GM12878 (cell line): ENCODE measurements around the gene GGACT. TPM values are rescaled to one million over a fixed set of nuclear protein-coding genes. Genes with fewer than 3 reads are reported as not detected.

Experiments
- ATAC-seq: fragments of 200-7000 bp; cut with Tn5 transposase; 3 replicates; pipeline ENCODE4 v1.9.1; 2020; ENCODE audit warnings: mild to moderate bottlenecking, moderate library complexity
- BruUV-seq: library from RNA; stranded (reverse); fragments of 400-500 nt; replicated peaks from 2 replicates; lab custom pipeline; 2021; lab: Mats Ljungman, UMichigan
- CTCF ChIA-PET: fragments of 300-600 bp; sonication (Branson Sonifier 250); formaldehyde crosslinking; extraction: SDS; loops from one replicate; lab custom pipeline; 2021; ENCODE audit warnings: inconsistent platforms; lab: Yijun Ruan, JAX
- POLR2A ChIA-PET: fragments of 350-600 bp; formaldehyde crosslinking; extraction: SDS; loops from one replicate; lab custom pipeline; 2021; ENCODE audit warnings: inconsistent platforms; lab: Charles Lee
- RAD21 ChIA-PET: fragments of 300-600 bp; sonication (Branson Sonifier 250); formaldehyde crosslinking; loops from one replicate; lab custom pipeline; 2023; ENCODE audit warnings: antibody characterized with exemption; ENCODE audit not compliant: unreplicated experiment; lab: Charles Lee
- SMC1A ChIA-PET: fragments of 300-600 bp; sonication (Branson Sonifier 250); formaldehyde crosslinking; loops from one replicate; lab custom pipeline; 2023; ENCODE audit not compliant: unreplicated experiment, uncharacterized antibody; lab: Charles Lee
- DNase-seq: peaks from one replicate; pipeline ENCODE4 v3.0.0-alpha.2; 2011; ENCODE audit warnings: low read depth, low spot score
- FAIRE-seq: peaks from 3 replicates; lab custom pipeline; 2011; peaks lifted over from hg19 to GRCh38; lab: Jason Lieb, UNC
- H2AFZ ChIP-seq: 2 replicates; pipeline ENCODE4 v1.6.0; 2011; ENCODE audit warnings: low read depth, low read length, control low read depth; ENCODE audit not compliant: control insufficient read depth
- H3K27ac ChIP-seq: 2 replicates; pipeline ENCODE4 v1.5.1; 2011; ENCODE audit warnings: control low read depth; ENCODE audit not compliant: control insufficient read depth, insufficient read depth
- H3K27me3 ChIP-seq, 2 experiments: replicated peaks in 1 of 2; 2 replicates each; pipeline versions ENCODE4 v1.6.0 to v1.6.1; 2011; ENCODE audit warnings: low read length in 1 of 2; ENCODE audit not compliant: control insufficient read depth in 2 of 2, insufficient read depth in 2 of 2
- H3K36me3 ChIP-seq, 2 experiments: 2 replicates each; pipeline ENCODE4 v1.5.1; 2011; ENCODE audit warnings: low read length in 1 of 2; ENCODE audit not compliant: control insufficient read depth in 2 of 2, insufficient read depth in 2 of 2
- H3K4me1 ChIP-seq: 2 replicates; pipeline ENCODE4 v1.6.1; 2011; ENCODE audit warnings: mild to moderate bottlenecking, low read length, moderate library complexity, mixed read lengths; ENCODE audit not compliant: control insufficient read depth, insufficient read depth
- H3K4me2 ChIP-seq: 2 replicates; pipeline ENCODE4 v1.6.0; 2011; ENCODE audit warnings: control low read depth; ENCODE audit not compliant: control insufficient read depth, insufficient read depth
- H3K4me3 ChIP-seq: fragments of 200-600 bp; sonication (generic); 2 replicates; pipeline ENCODE4 v1.5.1; 2016
- H3K79me2 ChIP-seq: 2 replicates; pipeline ENCODE4 v1.6.0; 2011; ENCODE audit warnings: low read length; ENCODE audit not compliant: control insufficient read depth, insufficient read depth
- H3K9ac ChIP-seq: 2 replicates; pipeline ENCODE4 v1.8.0; 2011; ENCODE audit warnings: low read length, control low read depth, mixed read lengths; ENCODE audit not compliant: control insufficient read depth, insufficient read depth
- H3K9me3 ChIP-seq: replicated peaks from 3 replicates; pipeline ENCODE4 v1.5.1; 2011; ENCODE audit warnings: mild to moderate bottlenecking, low read length; ENCODE audit not compliant: control insufficient read depth, insufficient read depth
- H4K20me1 ChIP-seq: 2 replicates; pipeline ENCODE4 v1.6.0; 2011; ENCODE audit not compliant: control insufficient read depth, insufficient read depth
- BCL3 ChIP-seq: IDR thresholded peaks from 2 replicates; pipeline ENCODE4 v1.6.1; 2011; ENCODE audit warnings: borderline replicate concordance, low read depth, mild to moderate bottlenecking, moderate library complexity, low read length; ENCODE audit not compliant: insufficient read depth, poor library complexity, severe bottlenecking
- CEBPB ChIP-seq, 2 experiments: fragments of 150-350 bp in 1 of 2; IDR thresholded peaks; 2 replicates each; pipeline ENCODE4 v1.6.1; 2012 to 2014; ENCODE audit warnings: low read depth in 2 of 2, low read length in 2 of 2, borderline replicate concordance in 1 of 2, inconsistent platforms in 1 of 2
- EZH2 ChIP-seq: IDR thresholded peaks from 2 replicates; pipeline ENCODE4 v1.6.1; 2012; ENCODE audit warnings: low read depth, mild to moderate bottlenecking, control low read depth, inconsistent platforms, low read length, borderline replicate concordance; ENCODE audit not compliant: control insufficient read depth
- NR2C1 ChIP-seq: fragments of 450-650 bp; IDR thresholded peaks from 2 replicates; pipeline ENCODE4 v1.6.1; 2017; ENCODE audit warnings: antibody characterized with exemption, mild to moderate bottlenecking, moderate library complexity
- WGBS: methylation state at CpG from one replicate; pipeline ENCODE4 v1.1.6; 2016; ENCODE audit warnings: low lambda C conversion rate; ENCODE audit not compliant: insufficient replicate concordance, insufficient coverage; ENCODE audit errors: missing lambda C conversion rate; 5-methylcytosine and 5-hydroxymethylcytosine counted together
- in situ Hi-C: fragments of 300-500 bp; cut with MboI; formaldehyde crosslinking; loops from 9 replicates; pipeline ENCODE4 v1.14.3; 2018; ENCODE audit warnings: mixed read lengths
- intact Hi-C: fragments of 100-400 bp; cut with micrococcal nuclease; formaldehyde crosslinking; loops from one replicate; pipeline ENCODE4 v1.14.2; 2022; ENCODE audit not compliant: unreplicated experiment
- polyA plus RNA-seq, 11 experiments: library from polyadenylated mRNA; depleted of rRNA in 4 of 11; unstranded in 6 of 11; stranded (reverse) in 5 of 11; fragments of >200 nt; fragmentation: Nextera tagmentation in 4 of 11; fragmentation: Illumina TruSeq in 1 of 11; extraction: Ambion mirVana in 4 of 11; extraction: Trizol in 1 of 11; gene quantifications; 1 replicate in 1 of 11; 2 replicates in 10 of 11; pipeline versions ENCODE4 v1.2.1 to v1.2.3, GENCODE V29; 2011 to 2016; ENCODE audit warnings: inconsistent platforms in 2 of 11, missing spikeins in 2 of 11, low read depth in 1 of 11
- total RNA-seq, 4 experiments: library from RNA; depleted of rRNA in 3 of 4; stranded (reverse); fragments of >200 nt in 3 of 4; fragmentation: Illumina TruSeq in 1 of 4; extraction: Trizol in 1 of 4; gene quantifications; 2 replicates each; pipeline versions ENCODE4 v1.2.1 to v1.2.3, GENCODE V29; 2013 to 2021

The GGACT gene
- total and polyA plus RNA-seq, 10 of the 15 experiments (the other 5 are each of a cell fraction or from before 2014, with no cell fraction given): 0.61 to 8.8 (median 4.2) TPM

DNA sequence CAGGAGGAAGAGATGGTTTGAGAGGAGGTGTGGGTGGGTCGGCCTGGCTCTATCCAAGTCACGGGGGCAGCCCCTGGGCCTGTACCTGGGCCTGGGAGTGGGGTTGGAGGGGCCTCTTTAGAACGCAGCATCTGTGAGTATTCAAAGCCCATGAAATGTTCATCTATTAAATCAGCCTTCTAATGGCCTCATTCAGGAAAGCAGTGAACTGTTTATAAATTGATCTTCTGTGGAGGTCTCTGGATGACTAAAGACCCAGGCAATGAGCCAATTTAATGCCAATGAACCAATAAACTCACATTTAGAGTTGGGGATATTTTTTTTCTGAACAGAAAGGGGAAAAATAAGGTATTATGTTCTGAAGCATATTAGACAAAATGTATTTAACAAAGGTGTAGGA, 19.9 kb upstream of the GGACT start:
- peaks cover 0 to 3% of the 10 kb centered on the region in 2 experiments; a peak in 3 of 4 replicates for H3K36me3 ChIP-seq
- ATAC-seq (no peak), FAIRE-seq (no peak), DNase-seq (no peak)
- H3K9ac ChIP-seq: no peak overlapping the region; the same call in 1 of the 2 replicates
- in situ Hi-C loops: no loop called here
- ChIA-PET POLR2A (no interaction called here), CTCF (interaction anchor here (1.3 kb wide), 1 partner anchor 19 kb away, joined by 3 read pairs; no protein-coding TSS in a partner anchor), RAD21 (no interaction called here), SMC1A (interaction anchor here (0.8 to 2.7 kb wide), 3 partner anchors 16 to 61 kb away, joined by 3 to 7 read pairs (median 5); no protein-coding TSS in a partner anchor)
- H3K4me3 ChIP-seq: no peak overlapping the region
- H3K27ac ChIP-seq: peak overlapping the region; percentile 31; the same call in 1 of the 2 replicates
- TF ChIP-seq NR2C1 (no peak), EZH2 (no peak), CEBPB (IDR thresholded peaks at IDR 0.05; ENCODE audit: borderline replicate concordance in 1 of 2, low read depth in 2 of 2, low read length in 2 of 2) (no peak), BCL3 (no peak)
- no peaks in the 10 kb centered on the region for H4K20me1 ChIP-seq
- WGBS: 84% methylated on average over 3 of the region's 3 CpGs
- BruUV-seq: no TSS peak
- H2AFZ ChIP-seq: peak overlapping the region; percentile 41; the same call in 1 of the 2 replicates
- intact Hi-C loops: no loop called here
- H3K4me2 ChIP-seq: no peak overlapping the region
- H3K27me3 ChIP-seq: no peaks in the 10 kb centered on the region
- no peaks in the 10 kb centered on the region for H3K9me3 ChIP-seq
- H3K4me1 ChIP-seq: peaks cover 29% of the 10 kb centered on the region
- H3K79me2 ChIP-seq: no peaks in the 10 kb centered on the region
